OCI-LY3 (cell line): Measurements from ENCODE around the gene SLC4A7.
A peak's percentile ranks its signal among the peaks of the same experiment; 100 is the strongest.

ENCODE experiments used
- H2AFZ ChIP-seq: fragments of 200-600, 300-600 bp; shearing (Covaris generic); 2 replicates; pipeline ENCODE4 v1.6.0; 2014; ENCODE audit warnings: antibody characterized with exemption, low read depth, low read length
- H3K27ac ChIP-seq: fragments of 200-600, 300-600 bp; sonication (generic); 2 replicates; pipeline ENCODE4 v1.5.1; 2014; ENCODE audit warnings: mild to moderate bottlenecking, low read length, moderate library complexity, mixed read lengths
- H3K27me3 ChIP-seq: fragments of 200-600, 300-600 bp; sonication (generic); 2 replicates; pipeline ENCODE4 v1.6.1; 2014; ENCODE audit warnings: low read depth, low read length, mixed read lengths
- H3K36me3 ChIP-seq: fragments of 200-600, 300-600 bp; sonication (generic); replicated peaks from 2 replicates; pipeline ENCODE3; 2014; ENCODE audit warnings: low read depth, low read length, mixed read lengths
- H3K4me1 ChIP-seq: fragments of 300-600, 200-600 bp; sonication (generic); 2 replicates; pipeline ENCODE4 v1.6.1; 2014; ENCODE audit warnings: low read length, mixed read lengths
- H3K4me2 ChIP-seq: fragments of 200-600, 300-600 bp; sonication (generic); 2 replicates; pipeline ENCODE4 v1.6.1; 2014; ENCODE audit warnings: low read length, mixed read lengths
- H3K4me3 ChIP-seq: fragments of 300-600, 200-600 bp; sonication (generic); 2 replicates; pipeline ENCODE4 v1.5.1; 2014; ENCODE audit warnings: antibody characterized with exemption, mild to moderate bottlenecking, low read length, moderate library complexity
- H3K79me2 ChIP-seq: fragments of 300-600, 200-600 bp; shearing (Covaris generic); 2 replicates; pipeline ENCODE4 v1.6.1; 2014; ENCODE audit warnings: mild to moderate bottlenecking, low read length, mixed read lengths
- H3K9ac ChIP-seq: fragments of 300-600, 200-600 bp; shearing (Covaris generic); 2 replicates; pipeline ENCODE4 v1.6.0; 2014; ENCODE audit warnings: mild to moderate bottlenecking, low read length, moderate library complexity
- H3K9me3 ChIP-seq: fragments of 200-600, 300-600 bp; shearing (Covaris generic); 2 replicates; pipeline ENCODE4 v1.6.1; 2014; ENCODE audit warnings: low read length, mixed read lengths; ENCODE audit not compliant: insufficient read depth
- H4K20me1 ChIP-seq: fragments of 200-600, 300-600 bp; sonication (generic); 2 replicates; pipeline ENCODE4 v1.6.1; 2016; ENCODE audit warnings: low read length, mixed read lengths; ENCODE audit not compliant: insufficient read depth
- EZH2phosphoT487 ChIP-seq: fragments of 200-600 bp; shearing (Covaris generic); IDR thresholded peaks from 2 replicates; pipeline ENCODE4 v1.6.1; 2018; ENCODE audit warnings: antibody characterized with exemption, mixed run types, low read depth
- TF ChIP-seq, protein P1 (sequence below): fragments of 200-600, 300-600 bp; sonication (generic); IDR thresholded peaks from 2 replicates; pipeline ENCODE4 v1.5.1; 2014; ENCODE audit warnings: antibody characterized with exemption, low read length, low read depth

SLC4A7 gene

DNA sequence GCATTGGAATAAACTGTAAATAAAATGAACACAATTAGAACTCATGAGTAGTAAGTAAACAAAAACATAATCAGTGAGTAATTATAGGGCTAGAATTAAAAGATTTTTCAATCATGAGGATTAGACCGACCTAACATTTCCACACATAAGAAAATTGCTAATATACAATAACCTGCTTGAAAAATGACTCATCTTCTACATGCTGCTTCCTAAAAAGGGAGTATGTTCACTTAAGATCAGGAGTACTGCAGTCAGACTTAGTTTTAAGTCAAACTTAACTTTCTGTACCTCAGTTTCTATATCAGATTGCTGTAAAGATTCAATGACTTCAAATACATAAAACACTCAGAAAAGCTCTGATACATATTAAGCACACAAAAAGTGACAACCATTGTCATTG, 92.4 kb downstream of the SLC4A7 start:
- peak overlapping the region; percentile 56 for H3K4me2 ChIP-seq
- no peaks in the 10 kb centered on the region for H4K20me1 ChIP-seq
- H3K27ac ChIP-seq, result peak overlapping the region; percentile 94
- H3K36me3 ChIP-seq, result peaks cover 42% of the 10 kb centered on the region
- no peak overlapping the region for H2AFZ ChIP-seq
- 0 out of 2 replicates have a peak overlapping the region, but pooled peaks have one; percentile 1 for H3K4me3 ChIP-seq
- no peaks in the 10 kb centered on the region for H3K9me3 ChIP-seq
- no peaks in the 10 kb centered on the region for H3K27me3 ChIP-seq
- H3K9ac ChIP-seq, result peak overlapping the region; percentile 57; the same call in 1 of the 2 replicates
- H3K4me1 ChIP-seq, result peaks cover 56% of the 10 kb centered on the region
- peaks cover 21% of the 10 kb centered on the region for H3K79me2 ChIP-seq
- TF ChIP-seq, protein P1, sequence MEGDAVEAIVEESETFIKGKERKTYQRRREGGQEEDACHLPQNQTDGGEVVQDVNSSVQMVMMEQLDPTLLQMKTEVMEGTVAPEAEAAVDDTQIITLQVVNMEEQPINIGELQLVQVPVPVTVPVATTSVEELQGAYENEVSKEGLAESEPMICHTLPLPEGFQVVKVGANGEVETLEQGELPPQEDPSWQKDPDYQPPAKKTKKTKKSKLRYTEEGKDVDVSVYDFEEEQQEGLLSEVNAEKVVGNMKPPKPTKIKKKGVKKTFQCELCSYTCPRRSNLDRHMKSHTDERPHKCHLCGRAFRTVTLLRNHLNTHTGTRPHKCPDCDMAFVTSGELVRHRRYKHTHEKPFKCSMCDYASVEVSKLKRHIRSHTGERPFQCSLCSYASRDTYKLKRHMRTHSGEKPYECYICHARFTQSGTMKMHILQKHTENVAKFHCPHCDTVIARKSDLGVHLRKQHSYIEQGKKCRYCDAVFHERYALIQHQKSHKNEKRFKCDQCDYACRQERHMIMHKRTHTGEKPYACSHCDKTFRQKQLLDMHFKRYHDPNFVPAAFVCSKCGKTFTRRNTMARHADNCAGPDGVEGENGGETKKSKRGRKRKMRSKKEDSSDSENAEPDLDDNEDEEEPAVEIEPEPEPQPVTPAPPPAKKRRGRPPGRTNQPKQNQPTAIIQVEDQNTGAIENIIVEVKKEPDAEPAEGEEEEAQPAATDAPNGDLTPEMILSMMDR, result no peak
- TF ChIP-seq EZH2phosphoT487, result no peak

DNA sequence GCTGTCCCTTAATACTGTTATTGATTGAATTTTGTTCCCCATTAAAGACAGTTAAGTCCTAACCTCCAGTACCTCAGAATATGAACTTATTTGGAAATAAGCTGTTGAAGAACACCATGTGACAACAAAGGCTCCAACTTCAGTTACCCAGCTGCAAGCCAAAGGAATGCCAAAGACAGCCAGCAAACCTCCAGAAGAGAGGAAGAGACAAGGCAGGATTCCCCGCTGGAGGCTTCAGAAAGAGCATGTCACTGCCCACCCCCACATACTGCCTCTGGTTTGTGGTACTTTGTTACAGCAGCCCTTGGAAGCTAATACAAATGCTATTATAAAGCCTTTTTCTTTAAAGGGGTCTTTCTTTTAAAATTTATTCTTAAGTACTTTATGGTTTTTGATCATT, 96.6 kb downstream of the SLC4A7 start:
- Histone ChIP-seq H3K27me3 (no peaks in the 10 kb centered on the region), H4K20me1 (no peaks in the 10 kb centered on the region), H3K4me3 (no peak overlapping the region), H3K4me2 (no peak overlapping the region), H3K27ac (no peak overlapping the region), H3K9ac (no peak overlapping the region), H3K4me1 (peaks cover 33% of the 10 kb centered on the region), H3K79me2 (peaks cover 14% of the 10 kb centered on the region), H2AFZ (no peak overlapping the region), H3K9me3 (no peaks in the 10 kb centered on the region), H3K36me3 (peaks cover 38% of the 10 kb centered on the region)
- no peak for TF ChIP-seq EZH2phosphoT487
- TF ChIP-seq, protein P1, result no peak

DNA sequence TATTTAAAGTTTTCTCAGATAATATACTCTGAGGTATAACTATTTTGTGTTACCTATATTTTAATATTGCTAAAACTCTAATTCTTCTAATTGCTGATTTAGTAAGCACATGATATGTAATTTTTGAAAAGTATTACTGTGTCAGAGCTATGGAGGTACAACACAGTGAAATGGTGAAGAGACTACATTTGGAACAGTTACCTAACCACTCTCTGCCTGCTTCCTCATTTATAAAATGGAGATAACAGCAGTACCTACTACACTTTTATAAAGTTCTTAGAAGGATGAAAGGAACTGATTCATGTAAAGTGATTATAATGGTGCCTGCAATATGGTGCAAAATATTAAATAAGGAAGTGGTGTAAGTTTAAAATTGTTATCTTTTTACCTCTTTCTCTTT, 98.7 kb downstream of the SLC4A7 start:
- H3K9ac ChIP-seq, result no peak overlapping the region
- H3K4me2 ChIP-seq, result no peak overlapping the region; the same call in 1 of the 2 replicates
- H4K20me1 ChIP-seq, result no peaks in the 10 kb centered on the region
- H3K9me3 ChIP-seq, result no peaks in the 10 kb centered on the region
- no peak overlapping the region for H3K4me3 ChIP-seq
- H2AFZ ChIP-seq, result no peak overlapping the region
- peak overlapping the region; percentile 52 for H3K27ac ChIP-seq
- peaks cover 1% of the 10 kb centered on the region; the same call in 1 of the 2 replicates for H3K79me2 ChIP-seq
- no peak for TF ChIP-seq EZH2phosphoT487
- TF ChIP-seq, protein P1, result no peak
- peaks cover 39% of the 10 kb centered on the region for H3K36me3 ChIP-seq
- no peaks in the 10 kb centered on the region for H3K27me3 ChIP-seq
- H3K4me1 ChIP-seq, result peaks cover 28% of the 10 kb centered on the region

DNA sequence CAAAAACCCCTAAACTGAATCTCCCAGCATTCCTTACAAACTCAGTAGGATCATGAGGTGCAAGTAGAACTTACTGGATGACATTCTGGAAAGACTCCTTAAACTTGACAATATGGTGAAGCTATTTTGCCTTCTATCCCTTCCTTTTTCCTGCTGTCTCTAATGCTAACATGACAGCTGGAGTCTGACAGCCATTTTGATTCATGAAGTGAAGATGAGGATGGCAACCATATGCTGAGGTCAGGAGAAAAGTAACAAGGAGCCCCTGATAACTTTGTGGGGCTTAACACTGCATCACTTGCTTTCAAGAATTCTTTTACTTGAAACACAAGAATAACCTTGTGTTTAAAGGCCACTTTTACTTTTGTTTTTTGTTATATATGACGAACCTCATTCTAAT, 100.0 kb downstream of the SLC4A7 start:
- H3K4me1 ChIP-seq, result peaks cover 32% of the 10 kb centered on the region
- H3K27me3 ChIP-seq, result no peaks in the 10 kb centered on the region
- H3K9me3 ChIP-seq, result no peaks in the 10 kb centered on the region
- H3K27ac ChIP-seq, result no peak overlapping the region
- TF ChIP-seq, protein P1, result no peak
- no peak for TF ChIP-seq EZH2phosphoT487
- H3K4me2 ChIP-seq, result no peak overlapping the region
- H3K79me2 ChIP-seq, result no peaks in the 10 kb centered on the region
- no peak overlapping the region for H3K9ac ChIP-seq
- peaks cover 36% of the 10 kb centered on the region for H3K36me3 ChIP-seq
- no peak overlapping the region for H3K4me3 ChIP-seq
- no peaks in the 10 kb centered on the region for H4K20me1 ChIP-seq
- no peak overlapping the region for H2AFZ ChIP-seq
